SJSA1 (cell line): ENCODE results near the gene HIP1R. TPM values are rescaled to one million over a fixed set of nuclear protein-coding genes. Genes with fewer than 3 reads are reported as not detected.

Source experiments
- DNase-seq, 2 experiments: peaks; one replicate each; pipeline ENCODE4 v3.0.0-alpha.2; 2015 to 2020; ENCODE audit warnings: low spot score in 2 of 2, low read depth in 1 of 2
- H3K27ac ChIP-seq: fragments of 250-450 bp; sonication (Bioruptor Pico); 2 replicates; pipeline ENCODE4 v1.5.1; 2020; ENCODE audit warnings: mild to moderate bottlenecking, moderate library complexity
- H3K27me3 ChIP-seq: fragments of 250-450 bp; sonication (Bioruptor Pico); replicated peaks from 2 replicates; pipeline ENCODE4 v1.5.1; 2020; ENCODE audit warnings: mild to moderate bottlenecking, moderate library complexity
- H3K36me3 ChIP-seq: fragments of 250-450 bp; sonication (Bioruptor Pico); 2 replicates; pipeline ENCODE4 v1.5.1; 2020; ENCODE audit warnings: mild to moderate bottlenecking
- H3K4me1 ChIP-seq: fragments of 250-450 bp; sonication (Bioruptor Pico); replicated peaks from 2 replicates; pipeline ENCODE4 v1.6.1; 2021; ENCODE audit warnings: mild to moderate bottlenecking
- H3K4me3 ChIP-seq: fragments of 250-450 bp; sonication (Bioruptor Pico); 2 replicates; pipeline ENCODE4 v1.5.1; 2020; ENCODE audit warnings: mild to moderate bottlenecking
- H3K9me3 ChIP-seq: fragments of 250-450 bp; sonication (Bioruptor Pico); replicated peaks from 2 replicates; pipeline ENCODE4 v1.5.1; 2020; ENCODE audit warnings: mild to moderate bottlenecking
- total RNA-seq: library from RNA; depleted of rRNA; stranded (reverse); fragments of >200 nt; shearing (Covaris generic); gene quantifications from 2 replicates; pipeline ENCODE4 v1.2.3, GENCODE V29; 2014

HIP1R gene
- total RNA-seq, 1 experiment from 2014 or later, result 21.7 TPM

GRCh38 chr12:122813310-122813713 is 21.9 kb upstream of the HIP1R start:
- H3K27me3 ChIP-seq, result no peaks in the 10 kb centered on the region
- no peaks in the 10 kb centered on the region for H3K4me1 ChIP-seq

GRCh38 chr12:122819209-122819785 is 16.0 kb upstream of the HIP1R start:
- peak overlapping the region; percentile 32 for H3K27ac ChIP-seq
- peak in 1 of 2 experiments; percentile 25 for DNase-seq
- H3K27me3 ChIP-seq, result no peaks in the 10 kb centered on the region
- no peak overlapping the region for H3K4me3 ChIP-seq
- no peaks in the 10 kb centered on the region for H3K9me3 ChIP-seq
- H3K36me3 ChIP-seq, result no peaks in the 10 kb centered on the region
- peaks cover 12% of the 10 kb centered on the region for H3K4me1 ChIP-seq

More at GRCh38 chr12:122813310-122813713, 21.9 kb upstream of the HIP1R start:
- Histone ChIP-seq H3K27ac (no peak overlapping the region), H3K4me3 (no peak overlapping the region), H3K36me3 (no peaks in the 10 kb centered on the region), H3K9me3 (no peaks in the 10 kb centered on the region)
- DNase-seq, result no peak

- no peaks in the 10 kb centered on the region for H3K36me3 ChIP-seq
- H3K4me3 ChIP-seq, result no peak overlapping the region
- no peak overlapping the region for H3K27ac ChIP-seq
- no peak for DNase-seq
- H3K9me3 ChIP-seq, result no peaks in the 10 kb centered on the region
- peaks cover 12% of the 10 kb centered on the region for H3K4me1 ChIP-seq
- H3K27me3 ChIP-seq, result no peaks in the 10 kb centered on the region
Observed at GRCh38 chr12:122820138-122820537, 15.1 kb upstream of the HIP1R start.

- no peak overlapping the region for H3K4me3 ChIP-seq
- H3K27ac ChIP-seq, result no peak overlapping the region
- no peaks in the 10 kb centered on the region for H3K36me3 ChIP-seq
- H3K4me1 ChIP-seq, result peaks cover 12% of the 10 kb centered on the region
- H3K9me3 ChIP-seq, result no peaks in the 10 kb centered on the region
- DNase-seq, result no peak
- no peaks in the 10 kb centered on the region for H3K27me3 ChIP-seq
Observed at GRCh38 chr12:122820838-122821271, 14.4 kb upstream of the HIP1R start.

- no peak overlapping the region for H3K4me3 ChIP-seq
- no peak overlapping the region for H3K27ac ChIP-seq
- H3K27me3 ChIP-seq, result no peaks in the 10 kb centered on the region
- no peaks in the 10 kb centered on the region for H3K36me3 ChIP-seq
- no peaks in the 10 kb centered on the region for H3K9me3 ChIP-seq
- peaks cover 12% of the 10 kb centered on the region for H3K4me1 ChIP-seq
- DNase-seq, result no peak
Observed at GRCh38 chr12:122823429-122823828, 11.8 kb upstream of the HIP1R start.

- no peaks in the 10 kb centered on the region for H3K36me3 ChIP-seq
- DNase-seq, result no peak
- no peak overlapping the region for H3K27ac ChIP-seq
- H3K4me3 ChIP-seq, result peak overlapping the region; percentile 17
- no peaks in the 10 kb centered on the region for H3K9me3 ChIP-seq
- peaks cover 4% of the 10 kb centered on the region for H3K4me1 ChIP-seq
- no peaks in the 10 kb centered on the region for H3K27me3 ChIP-seq
Observed at GRCh38 chr12:122825773-122826724, 9.2 kb upstream of the HIP1R start.

- H3K4me1 ChIP-seq, result peaks cover 7% of the 10 kb centered on the region
- no peaks in the 10 kb centered on the region for H3K27me3 ChIP-seq
- no peak for DNase-seq
- no peaks in the 10 kb centered on the region for H3K36me3 ChIP-seq
- H3K4me3 ChIP-seq, result no peak overlapping the region
- no peaks in the 10 kb centered on the region for H3K9me3 ChIP-seq
- no peak overlapping the region for H3K27ac ChIP-seq
Observed at GRCh38 chr12:122827258-122827657, 8.0 kb upstream of the HIP1R start.

- DNase-seq, result peak; percentile 34 to 74
- H3K27ac ChIP-seq, result no peak overlapping the region
Observed at GRCh38 chr12:122830517-122831214, 4.6 kb upstream of the HIP1R start.

GRCh38 chr12:122834104-122834920 is 945 bp upstream of the HIP1R start:
- Histone ChIP-seq H3K27me3 (no peaks in the 10 kb centered on the region), H3K4me3 (peak overlapping the region; percentile 27), H3K27ac (no peak overlapping the region), H3K4me1 (peaks cover 25% of the 10 kb centered on the region), H3K9me3 (no peaks in the 10 kb centered on the region), H3K36me3 (no peaks in the 10 kb centered on the region)
- peak; percentile 61 to 67 for DNase-seq

More at GRCh38 chr12:122830517-122831214, 4.6 kb upstream of the HIP1R start:
- Histone ChIP-seq H3K27me3 (no peaks in the 10 kb centered on the region), H3K9me3 (no peaks in the 10 kb centered on the region), H3K4me3 (no peak overlapping the region), H3K36me3 (no peaks in the 10 kb centered on the region), H3K4me1 (peaks cover 18% of the 10 kb centered on the region)

- no peak for DNase-seq
- H3K27ac ChIP-seq, result no peak overlapping the region
- no peaks in the 10 kb centered on the region for H3K27me3 ChIP-seq
- peak overlapping the region; percentile 54 for H3K4me3 ChIP-seq
- H3K36me3 ChIP-seq, result no peaks in the 10 kb centered on the region
- no peaks in the 10 kb centered on the region for H3K9me3 ChIP-seq
- H3K4me1 ChIP-seq, result peaks cover 33% of the 10 kb centered on the region
Observed at GRCh38 chr12:122835750-122836026, 431 bp downstream of the HIP1R start.

GRCh38 chr12:122836027-122836921 is 1.0 kb downstream of the HIP1R start:
- no peaks in the 10 kb centered on the region for H3K9me3 ChIP-seq
- no peaks in the 10 kb centered on the region for H3K27me3 ChIP-seq
- no peak overlapping the region for H3K27ac ChIP-seq
- H3K4me3 ChIP-seq, result peak overlapping the region; percentile 54
- no peaks in the 10 kb centered on the region for H3K36me3 ChIP-seq
- peak in 1 of 2 experiments; percentile 23 for DNase-seq
- H3K4me1 ChIP-seq, result peaks cover 33% of the 10 kb centered on the region

GRCh38 chr12:122837306-122838265 is 2.3 kb downstream of the HIP1R start:
- peaks cover 46% of the 10 kb centered on the region for H3K4me1 ChIP-seq
- no peaks in the 10 kb centered on the region for H3K27me3 ChIP-seq
- no peak for DNase-seq
- H3K9me3 ChIP-seq, result no peaks in the 10 kb centered on the region
- H3K27ac ChIP-seq, result no peak overlapping the region
- H3K4me3 ChIP-seq, result no peak overlapping the region
- peaks cover 1% of the 10 kb centered on the region; the same call in 1 of the 2 replicates for H3K36me3 ChIP-seq
